K562 (cell line): Measurements from ENCODE around the gene SIGLEC11. TPM values are rescaled to one million over a fixed set of nuclear protein-coding genes. Genes with fewer than 3 reads are reported as not detected.

Source experiments
- ATF7 ChIP-seq: fragments of 450-650 bp; IDR thresholded peaks from 2 replicates; pipeline ENCODE4 v1.7.1; 2014; ENCODE audit warnings: mild to moderate bottlenecking, moderate library complexity
- BHLHE40 ChIP-seq: IDR thresholded peaks from 2 replicates; pipeline ENCODE4 v1.6.1; 2011; ENCODE audit warnings: low read length, improper control_type of control experiment
- GABPB2 ChIP-seq: fragments of 250-450 bp; sonication (Bioruptor Pico); conservative IDR thresholded peaks from 2 replicates; pipeline ENCODE4 v1.5.1; 2021; ENCODE audit warnings: mild to moderate bottlenecking
- HSF4 ChIP-seq: fragments of 250-450 bp; sonication (Bioruptor Pico); IDR thresholded peaks from 2 replicates; pipeline ENCODE4 v2.1.2; 2022; ENCODE audit warnings: mild to moderate bottlenecking, moderate library complexity, borderline replicate concordance
- KDM2B ChIP-seq: fragments of 250-450 bp; sonication (Bioruptor Pico); IDR thresholded peaks from 2 replicates; pipeline ENCODE4 v1.8.0; 2021; ENCODE audit warnings: mild to moderate bottlenecking, moderate library complexity
- MBD2 ChIP-seq: sonication (generic); IDR thresholded peaks from 2 replicates; pipeline ENCODE4 v1.6.1; 2016; ENCODE audit warnings: low read depth, borderline replicate concordance
- MCM3 ChIP-seq: fragments of 450-650 bp; IDR thresholded peaks from 2 replicates; pipeline ENCODE4 v1.6.1; 2016
- MYNN ChIP-seq, 2 experiments: sonication (generic); formaldehyde crosslinking in 1 of 2; IDR thresholded peaks; 2 replicates each; pipeline versions ENCODE4 v1.5.0 to v1.6.1; 2016 to 2020; ENCODE audit warnings: antibody characterized with exemption in 1 of 2, missing genetic modification reagents in 1 of 2
- NR2F6 ChIP-seq: fragments of 450-650 bp; formaldehyde crosslinking; IDR thresholded peaks from 2 replicates; pipeline ENCODE4 v1.4.0; 2020; ENCODE audit warnings: mild to moderate bottlenecking
- OTX1 ChIP-seq: fragments of 450-650 bp; formaldehyde crosslinking; IDR thresholded peaks from 2 replicates; pipeline ENCODE4 v1.4.0; 2022; ENCODE audit warnings: mild to moderate bottlenecking
- RCOR1 ChIP-seq, 2 experiments: IDR thresholded peaks; 2 replicates each; pipeline ENCODE4 v1.6.1; 2012; ENCODE audit warnings: low read depth in 2 of 2, low read length in 2 of 2, borderline replicate concordance in 1 of 2, improper control_type of control experiment in 1 of 2
- TCF7 ChIP-seq: sonication (generic); IDR thresholded peaks from 2 replicates; pipeline ENCODE4 v1.6.1; 2016; ENCODE audit warnings: antibody characterized with exemption, borderline replicate concordance
- TCF7L2 ChIP-seq: fragments of 150-350 bp; IDR thresholded peaks from 2 replicates; pipeline ENCODE4 v1.6.1; 2016; ENCODE audit warnings: low read depth, mild to moderate bottlenecking, low read length, moderate library complexity
- WHSC1 ChIP-seq: IDR thresholded peaks from one replicate; pipeline ENCODE4 v1.6.1; 2012; ENCODE audit warnings: low read length, control low read depth, inconsistent platforms
- ZBTB11 ChIP-seq, 3 experiments: fragments of 200-800 bp in 1 of 3; fragments of 250-450 bp in 1 of 3; fragments of 450-650 bp in 1 of 3; sonication (Bioruptor Pico) in 1 of 3; sonication (Bioruptor generic) in 1 of 3; formaldehyde crosslinking in 1 of 3; IDR thresholded peaks; 2 replicates each; pipeline versions ENCODE4 v1.6.1 to v1.8.0; 2016 to 2022; ENCODE audit warnings: mild to moderate bottlenecking in 2 of 3, missing genetic modification characterization in 2 of 3, missing compliant biosample characterization in 1 of 3, moderate library complexity in 1 of 3
- ZNF212 ChIP-seq: fragments of 450-650 bp; formaldehyde crosslinking; IDR thresholded peaks from 2 replicates; pipeline ENCODE4 v1.4.0; 2020; ENCODE audit warnings: mild to moderate bottlenecking
- ZNF347 ChIP-seq: fragments of 450-650 bp; formaldehyde crosslinking; IDR thresholded peaks from 2 replicates; pipeline ENCODE4 v1.4.0; 2020; ENCODE audit warnings: low read depth, mild to moderate bottlenecking, moderate library complexity
- ZNF512 ChIP-seq: IDR thresholded peaks from 2 replicates; pipeline ENCODE4 v1.6.1; 2016; ENCODE audit warnings: missing genetic modification characterization, missing compliant biosample characterization
- ZNF695 ChIP-seq: fragments of 450-650 bp; formaldehyde crosslinking; IDR thresholded peaks from 2 replicates; pipeline ENCODE4 v1.4.0; 2020; ENCODE audit warnings: mild to moderate bottlenecking, moderate library complexity
- polyA plus RNA-seq, 8 experiments: library from polyadenylated mRNA; depleted of rRNA in 4 of 8; stranded (reverse) in 5 of 8; unstranded in 3 of 8; fragments of >200 nt; fragmentation: Nextera tagmentation in 2 of 8; fragmentation: Illumina TruSeq in 1 of 8; extraction: Ambion mirVana in 2 of 8; extraction: Trizol in 1 of 8; gene quantifications; 2 replicates each; pipeline versions ENCODE4 v1.2.1 to v1.2.3, GENCODE V29; 2011 to 2014; ENCODE audit warnings: inconsistent platforms in 1 of 8, missing spikeins in 1 of 8
- total RNA-seq, 7 experiments: library from RNA; depleted of rRNA in 6 of 7; stranded (reverse); fragments of >200 nt in 6 of 7; fragmentation: Illumina TruSeq in 2 of 7; extraction: Trizol in 2 of 7; gene quantifications; 2 replicates each; pipeline versions ENCODE4 v1.2.1 to v1.2.3, GENCODE V29; 2011 to 2021; ENCODE audit warnings: low replicate concordance in 1 of 7
- TF ChIP-seq, protein P1 (sequence below): fragments of 250-450 bp; sonication (Bioruptor Pico); IDR thresholded peaks from 2 replicates; pipeline ENCODE4 v1.5.0; 2021
- TF ChIP-seq, protein P2 (sequence below), 2 experiments: IDR thresholded peaks in 1 of 2; conservative IDR thresholded peaks in 1 of 2; 2 replicates each; pipeline ENCODE4 v1.6.1; 2016; ENCODE audit warnings: low read depth in 2 of 2, mild to moderate bottlenecking in 1 of 2, missing compliant biosample characterization in 1 of 2, missing genetic modification characterization in 1 of 2, moderate library complexity in 1 of 2

SIGLEC11 gene
- total and polyA plus RNA-seq, 9 of the 15 experiments (the other 6 are each of a cell fraction or from before 2014, with no cell fraction given): not detected

GRCh38 chr19:49933643-49934042 is 27.3 kb downstream of the SIGLEC11 start (continued):
- peak in 1 of 2 experiments; percentile 59; a peak in 2 of 4 replicates for TF ChIP-seq RCOR1 (IDR thresholded peaks at IDR 0.05; ENCODE audit: borderline replicate concordance in 1 of 2, low read depth in 2 of 2, low read length in 2 of 2)
- TF ChIP-seq, protein P1, sequence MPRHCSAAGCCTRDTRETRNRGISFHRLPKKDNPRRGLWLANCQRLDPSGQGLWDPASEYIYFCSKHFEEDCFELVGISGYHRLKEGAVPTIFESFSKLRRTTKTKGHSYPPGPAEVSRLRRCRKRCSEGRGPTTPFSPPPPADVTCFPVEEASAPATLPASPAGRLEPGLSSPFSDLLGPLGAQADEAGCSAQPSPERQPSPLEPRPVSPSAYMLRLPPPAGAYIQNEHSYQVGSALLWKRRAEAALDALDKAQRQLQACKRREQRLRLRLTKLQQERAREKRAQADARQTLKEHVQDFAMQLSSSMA (CRISPR knock-in tag): 0 out of 2 replicates have a peak, but pooled peaks have one; percentile 69
- TF ChIP-seq MYNN (IDR thresholded peaks at IDR 0.05): peak; percentile 13; the same call in 1 of the 2 replicates
- no peak for TF ChIP-seq MYNN (CRISPR knock-in tag; IDR thresholded peaks at IDR 0.05)
- TF ChIP-seq, protein P2, sequence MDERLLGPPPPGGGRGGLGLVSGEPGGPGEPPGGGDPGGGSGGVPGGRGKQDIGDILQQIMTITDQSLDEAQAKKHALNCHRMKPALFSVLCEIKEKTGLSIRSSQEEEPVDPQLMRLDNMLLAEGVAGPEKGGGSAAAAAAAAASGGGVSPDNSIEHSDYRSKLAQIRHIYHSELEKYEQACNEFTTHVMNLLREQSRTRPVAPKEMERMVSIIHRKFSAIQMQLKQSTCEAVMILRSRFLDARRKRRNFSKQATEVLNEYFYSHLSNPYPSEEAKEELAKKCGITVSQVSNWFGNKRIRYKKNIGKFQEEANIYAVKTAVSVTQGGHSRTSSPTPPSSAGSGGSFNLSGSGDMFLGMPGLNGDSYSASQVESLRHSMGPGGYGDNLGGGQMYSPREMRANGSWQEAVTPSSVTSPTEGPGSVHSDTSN (CRISPR knock-in tag; IDR thresholded peaks at IDR 0.05; ENCODE audit: low read depth): no peak
- TF ChIP-seq, protein P2 (tag; conservative IDR thresholded peaks at IDR 0.05; ENCODE audit: low read depth): no peak
- TF ChIP-seq NR2F6 (CRISPR knock-in tag): peak; percentile 75
- TF ChIP-seq MCM3: no peak
- no peak for TF ChIP-seq ZNF347 (CRISPR knock-in tag)
- TF ChIP-seq OTX1: peak; percentile 96
- TF ChIP-seq ZNF212 (CRISPR knock-in tag): peak; percentile 39; the same call in 1 of the 2 replicates
- no peak for TF ChIP-seq BHLHE40
- TF ChIP-seq ZNF695: no peak
- no peak for TF ChIP-seq ZNF512 (tag)
- TF ChIP-seq MBD2: no peak
- TF ChIP-seq HSF4 (CRISPR knock-in tag): no peak
- TF ChIP-seq ZBTB11 (CRISPR knock-in tag; IDR thresholded peaks at IDR 0.05): no peak
- TF ChIP-seq TCF7L2: no peak
- no peak for TF ChIP-seq KDM2B
- TF ChIP-seq GABPB2: peak; percentile 97
- TF ChIP-seq TCF7: no peak
- no peak for TF ChIP-seq ATF7
- TF ChIP-seq WHSC1: no peak
